Measurements from ENCODE around the gene MTCL3.

The MTCL3 gene

DNA sequence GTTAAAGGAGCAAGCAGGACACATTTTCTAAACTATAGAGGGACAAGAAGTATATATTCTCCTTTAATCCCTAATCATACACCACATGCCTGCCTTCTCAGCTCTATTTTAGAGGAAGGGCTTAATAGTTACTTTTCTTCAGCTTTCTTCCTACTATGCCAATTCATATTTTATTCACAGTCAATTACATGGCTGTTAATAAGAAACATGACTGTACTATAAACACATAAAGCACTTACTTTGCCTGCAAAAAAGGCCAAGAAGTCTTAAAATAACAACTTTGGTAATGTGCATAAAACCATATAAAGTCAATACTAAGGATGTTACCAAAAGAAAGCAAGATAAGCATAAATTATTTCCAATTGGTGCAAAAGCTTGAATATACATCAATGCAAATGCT lies 66.3 kb downstream of the MTCL3 start:
- peaks cover 29% of the 10 kb centered on the region for H3K4me1 Mint-ChIP-seq
- no peaks in the 10 kb centered on the region for H3K9me3 Mint-ChIP-seq
- ChIA-PET CTCF (interaction anchor here (1.3 kb wide), 1 partner anchor 66 kb away, joined by 3 read pairs; the partner anchor contains the start of gene MTCL3), POLR2A (no interaction called here)
- no peak overlapping the region for H3K4me3 Mint-ChIP-seq
- DNase-seq (ENCODE audit: low spot score) (no peak), ATAC-seq (no peak)
- no peaks in the 10 kb centered on the region for H3K27me3 Mint-ChIP-seq (ENCODE audit: low read depth)
- TF ChIP-seq ZNF317 (CRISPR knock-in tag; IDR thresholded peaks at IDR 0.05; ENCODE audit: borderline replicate concordance, low read depth) (no peak), HMGA2 (CRISPR knock-in tag; IDR thresholded peaks at IDR 0.05) (no peak), CBFB (CRISPR knock-in tag; IDR thresholded peaks at IDR 0.05; ENCODE audit: low read depth) (no peak), MXD4 (CRISPR knock-in tag; IDR thresholded peaks at IDR 0.05; ENCODE audit: borderline replicate concordance) (no peak), OVOL2 (CRISPR knock-in tag; IDR thresholded peaks at IDR 0.05; ENCODE audit: borderline replicate concordance) (no peak), ZNF423 (CRISPR knock-in tag; IDR thresholded peaks at IDR 0.05) (no peak), NR2C2 (CRISPR knock-in tag; IDR thresholded peaks at IDR 0.05) (no peak), ZNF416 (CRISPR knock-in tag; IDR thresholded peaks at IDR 0.05) (no peak), GRHL2 (CRISPR knock-in tag; IDR thresholded peaks at IDR 0.05; ENCODE audit: insufficient replicate concordance, severe bottlenecking) (no peak), IRF2 (CRISPR knock-in tag; IDR thresholded peaks at IDR 0.05; ENCODE audit: borderline replicate concordance, low read depth) (no peak), NR1H2 (CRISPR knock-in tag; IDR thresholded peaks at IDR 0.05) (no peak), CREB1 (CRISPR knock-in tag; IDR thresholded peaks at IDR 0.05) (no peak), TCF7 (CRISPR knock-in tag; IDR thresholded peaks at IDR 0.05; ENCODE audit: low read depth) (no peak), TEAD1 (CRISPR knock-in tag; IDR thresholded peaks at IDR 0.05) (no peak)
- TF ChIP-seq, protein P1, sequence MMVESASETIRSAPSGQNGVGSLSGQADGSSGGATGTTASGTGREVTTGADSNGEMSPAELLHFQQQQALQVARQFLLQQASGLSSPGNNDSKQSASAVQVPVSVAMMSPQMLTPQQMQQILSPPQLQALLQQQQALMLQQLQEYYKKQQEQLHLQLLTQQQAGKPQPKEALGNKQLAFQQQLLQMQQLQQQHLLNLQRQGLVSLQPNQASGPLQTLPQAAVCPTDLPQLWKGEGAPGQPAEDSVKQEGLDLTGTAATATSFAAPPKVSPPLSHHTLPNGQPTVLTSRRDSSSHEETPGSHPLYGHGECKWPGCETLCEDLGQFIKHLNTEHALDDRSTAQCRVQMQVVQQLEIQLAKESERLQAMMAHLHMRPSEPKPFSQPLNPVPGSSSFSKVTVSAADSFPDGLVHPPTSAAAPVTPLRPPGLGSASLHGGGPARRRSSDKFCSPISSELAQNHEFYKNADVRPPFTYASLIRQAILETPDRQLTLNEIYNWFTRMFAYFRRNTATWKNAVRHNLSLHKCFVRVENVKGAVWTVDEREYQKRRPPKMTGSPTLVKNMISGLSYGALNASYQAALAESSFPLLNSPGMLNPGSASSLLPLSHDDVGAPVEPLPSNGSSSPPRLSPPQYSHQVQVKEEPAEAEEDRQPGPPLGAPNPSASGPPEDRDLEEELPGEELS (CRISPR knock-in tag; IDR thresholded peaks at IDR 0.05) = no peak
- TF ChIP-seq, protein P2, sequence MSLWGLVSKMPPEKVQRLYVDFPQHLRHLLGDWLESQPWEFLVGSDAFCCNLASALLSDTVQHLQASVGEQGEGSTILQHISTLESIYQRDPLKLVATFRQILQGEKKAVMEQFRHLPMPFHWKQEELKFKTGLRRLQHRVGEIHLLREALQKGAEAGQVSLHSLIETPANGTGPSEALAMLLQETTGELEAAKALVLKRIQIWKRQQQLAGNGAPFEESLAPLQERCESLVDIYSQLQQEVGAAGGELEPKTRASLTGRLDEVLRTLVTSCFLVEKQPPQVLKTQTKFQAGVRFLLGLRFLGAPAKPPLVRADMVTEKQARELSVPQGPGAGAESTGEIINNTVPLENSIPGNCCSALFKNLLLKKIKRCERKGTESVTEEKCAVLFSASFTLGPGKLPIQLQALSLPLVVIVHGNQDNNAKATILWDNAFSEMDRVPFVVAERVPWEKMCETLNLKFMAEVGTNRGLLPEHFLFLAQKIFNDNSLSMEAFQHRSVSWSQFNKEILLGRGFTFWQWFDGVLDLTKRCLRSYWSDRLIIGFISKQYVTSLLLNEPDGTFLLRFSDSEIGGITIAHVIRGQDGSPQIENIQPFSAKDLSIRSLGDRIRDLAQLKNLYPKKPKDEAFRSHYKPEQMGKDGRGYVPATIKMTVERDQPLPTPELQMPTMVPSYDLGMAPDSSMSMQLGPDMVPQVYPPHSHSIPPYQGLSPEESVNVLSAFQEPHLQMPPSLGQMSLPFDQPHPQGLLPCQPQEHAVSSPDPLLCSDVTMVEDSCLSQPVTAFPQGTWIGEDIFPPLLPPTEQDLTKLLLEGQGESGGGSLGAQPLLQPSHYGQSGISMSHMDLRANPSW (CRISPR knock-in tag; conservative IDR thresholded peaks at IDR 0.05; ENCODE audit: low read depth) = no peak
- TF ChIP-seq, protein P3, sequence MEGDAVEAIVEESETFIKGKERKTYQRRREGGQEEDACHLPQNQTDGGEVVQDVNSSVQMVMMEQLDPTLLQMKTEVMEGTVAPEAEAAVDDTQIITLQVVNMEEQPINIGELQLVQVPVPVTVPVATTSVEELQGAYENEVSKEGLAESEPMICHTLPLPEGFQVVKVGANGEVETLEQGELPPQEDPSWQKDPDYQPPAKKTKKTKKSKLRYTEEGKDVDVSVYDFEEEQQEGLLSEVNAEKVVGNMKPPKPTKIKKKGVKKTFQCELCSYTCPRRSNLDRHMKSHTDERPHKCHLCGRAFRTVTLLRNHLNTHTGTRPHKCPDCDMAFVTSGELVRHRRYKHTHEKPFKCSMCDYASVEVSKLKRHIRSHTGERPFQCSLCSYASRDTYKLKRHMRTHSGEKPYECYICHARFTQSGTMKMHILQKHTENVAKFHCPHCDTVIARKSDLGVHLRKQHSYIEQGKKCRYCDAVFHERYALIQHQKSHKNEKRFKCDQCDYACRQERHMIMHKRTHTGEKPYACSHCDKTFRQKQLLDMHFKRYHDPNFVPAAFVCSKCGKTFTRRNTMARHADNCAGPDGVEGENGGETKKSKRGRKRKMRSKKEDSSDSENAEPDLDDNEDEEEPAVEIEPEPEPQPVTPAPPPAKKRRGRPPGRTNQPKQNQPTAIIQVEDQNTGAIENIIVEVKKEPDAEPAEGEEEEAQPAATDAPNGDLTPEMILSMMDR (IDR thresholded peaks at IDR 0.05) = no peak
- TF ChIP-seq, protein P4, sequence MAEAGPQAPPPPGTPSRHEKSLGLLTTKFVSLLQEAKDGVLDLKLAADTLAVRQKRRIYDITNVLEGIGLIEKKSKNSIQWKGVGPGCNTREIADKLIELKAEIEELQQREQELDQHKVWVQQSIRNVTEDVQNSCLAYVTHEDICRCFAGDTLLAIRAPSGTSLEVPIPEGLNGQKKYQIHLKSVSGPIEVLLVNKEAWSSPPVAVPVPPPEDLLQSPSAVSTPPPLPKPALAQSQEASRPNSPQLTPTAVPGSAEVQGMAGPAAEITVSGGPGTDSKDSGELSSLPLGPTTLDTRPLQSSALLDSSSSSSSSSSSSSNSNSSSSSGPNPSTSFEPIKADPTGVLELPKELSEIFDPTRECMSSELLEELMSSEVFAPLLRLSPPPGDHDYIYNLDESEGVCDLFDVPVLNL (CRISPR knock-in tag; IDR thresholded peaks at IDR 0.05; ENCODE audit: borderline replicate concordance, low read depth) = no peak
- TF ChIP-seq, protein P5, sequence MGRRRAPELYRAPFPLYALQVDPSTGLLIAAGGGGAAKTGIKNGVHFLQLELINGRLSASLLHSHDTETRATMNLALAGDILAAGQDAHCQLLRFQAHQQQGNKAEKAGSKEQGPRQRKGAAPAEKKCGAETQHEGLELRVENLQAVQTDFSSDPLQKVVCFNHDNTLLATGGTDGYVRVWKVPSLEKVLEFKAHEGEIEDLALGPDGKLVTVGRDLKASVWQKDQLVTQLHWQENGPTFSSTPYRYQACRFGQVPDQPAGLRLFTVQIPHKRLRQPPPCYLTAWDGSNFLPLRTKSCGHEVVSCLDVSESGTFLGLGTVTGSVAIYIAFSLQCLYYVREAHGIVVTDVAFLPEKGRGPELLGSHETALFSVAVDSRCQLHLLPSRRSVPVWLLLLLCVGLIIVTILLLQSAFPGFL (CRISPR knock-in tag; IDR thresholded peaks at IDR 0.05; ENCODE audit: borderline replicate concordance) = no peak
- H3K27ac Mint-ChIP-seq = no peak overlapping the region
- H3K36me3 Mint-ChIP-seq = peaks cover 15% of the 10 kb centered on the region
